PC-9 (cell line): ENCODE results near the gene SETBP1.

Source experiments
- EZH2 ChIP-seq: fragments of 200-600 bp; sonication (generic); IDR thresholded peaks from 2 replicates; pipeline ENCODE4 v1.8.0; 2017; ENCODE audit warnings: antibody characterized with exemption, low read depth
- TF ChIP-seq, protein P1 (sequence below): fragments of 200-600 bp; sonication (generic); conservative IDR thresholded peaks from 2 replicates; pipeline ENCODE4 v1.6.1; 2017; ENCODE audit warnings: mixed run types, antibody characterized with exemption, mild to moderate bottlenecking, moderate library complexity

DNA sequence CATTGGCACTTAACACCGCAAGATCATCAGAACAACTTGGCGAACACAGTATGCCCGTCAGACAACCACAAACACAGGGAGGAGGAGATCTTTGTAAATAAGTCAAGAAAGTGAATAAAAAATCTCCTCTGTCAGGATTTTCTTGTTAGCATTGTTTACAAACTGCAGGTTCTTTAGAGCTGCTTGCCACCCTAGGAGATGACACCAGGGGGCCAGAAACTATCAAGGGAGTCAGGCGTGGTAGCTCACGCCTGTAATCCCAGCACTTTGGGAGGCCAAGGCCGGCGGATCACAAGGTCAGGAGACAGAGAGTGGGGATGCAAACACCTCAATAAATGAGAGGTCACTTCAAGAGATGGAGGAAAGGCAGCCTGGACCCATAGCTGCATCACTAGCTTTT is 428.1 kb downstream of the SETBP1 start:
- TF ChIP-seq, protein P1, sequence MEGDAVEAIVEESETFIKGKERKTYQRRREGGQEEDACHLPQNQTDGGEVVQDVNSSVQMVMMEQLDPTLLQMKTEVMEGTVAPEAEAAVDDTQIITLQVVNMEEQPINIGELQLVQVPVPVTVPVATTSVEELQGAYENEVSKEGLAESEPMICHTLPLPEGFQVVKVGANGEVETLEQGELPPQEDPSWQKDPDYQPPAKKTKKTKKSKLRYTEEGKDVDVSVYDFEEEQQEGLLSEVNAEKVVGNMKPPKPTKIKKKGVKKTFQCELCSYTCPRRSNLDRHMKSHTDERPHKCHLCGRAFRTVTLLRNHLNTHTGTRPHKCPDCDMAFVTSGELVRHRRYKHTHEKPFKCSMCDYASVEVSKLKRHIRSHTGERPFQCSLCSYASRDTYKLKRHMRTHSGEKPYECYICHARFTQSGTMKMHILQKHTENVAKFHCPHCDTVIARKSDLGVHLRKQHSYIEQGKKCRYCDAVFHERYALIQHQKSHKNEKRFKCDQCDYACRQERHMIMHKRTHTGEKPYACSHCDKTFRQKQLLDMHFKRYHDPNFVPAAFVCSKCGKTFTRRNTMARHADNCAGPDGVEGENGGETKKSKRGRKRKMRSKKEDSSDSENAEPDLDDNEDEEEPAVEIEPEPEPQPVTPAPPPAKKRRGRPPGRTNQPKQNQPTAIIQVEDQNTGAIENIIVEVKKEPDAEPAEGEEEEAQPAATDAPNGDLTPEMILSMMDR: no peak
- TF ChIP-seq EZH2: no peak
